M059J (cell line): Measurements from ENCODE around the gene ZBTB7C. TPM values are rescaled to one million over a fixed set of nuclear protein-coding genes. Genes with fewer than 3 reads are reported as not detected.
"Not testable (repeated sequence)": the region's sequence is repeated elsewhere in the genome, so short reads cannot be mapped to it uniquely, and the experiment has no call there.

ENCODE experiments used
- DNase-seq: peaks from one replicate; pipeline ENCODE4 v3.0.0-alpha.2; 2012; ENCODE audit warnings: low read depth
- total RNA-seq: library from RNA; depleted of rRNA; stranded (reverse); fragments of >200 nt; shearing (Covaris generic); gene quantifications from 2 replicates; pipeline ENCODE4 v1.2.3, GENCODE V29; 2014

ZBTB7C gene
- total RNA-seq, 1 experiment from 2014 or later, result not detected

DNA sequence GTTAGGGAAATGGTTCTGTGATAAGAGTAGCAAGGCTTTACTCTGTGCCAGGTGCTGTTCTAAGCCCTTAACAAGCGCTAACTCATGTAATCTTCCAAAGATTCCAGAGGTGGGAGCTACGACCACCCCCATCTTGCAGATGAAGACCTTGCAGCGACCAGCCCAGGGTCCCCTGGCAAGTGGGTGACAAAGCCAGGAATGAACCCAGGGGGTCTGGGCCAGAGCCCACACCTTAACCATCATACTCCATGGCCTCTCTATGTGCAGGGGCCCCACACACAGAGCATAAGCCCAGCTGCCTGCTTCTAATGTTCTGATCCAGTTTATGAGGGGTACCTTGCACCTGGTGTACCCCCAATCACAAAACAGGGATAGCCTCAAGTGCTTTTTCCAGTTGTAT is 105.3 kb downstream of the ZBTB7C start:
- no peak for DNase-seq

DNA sequence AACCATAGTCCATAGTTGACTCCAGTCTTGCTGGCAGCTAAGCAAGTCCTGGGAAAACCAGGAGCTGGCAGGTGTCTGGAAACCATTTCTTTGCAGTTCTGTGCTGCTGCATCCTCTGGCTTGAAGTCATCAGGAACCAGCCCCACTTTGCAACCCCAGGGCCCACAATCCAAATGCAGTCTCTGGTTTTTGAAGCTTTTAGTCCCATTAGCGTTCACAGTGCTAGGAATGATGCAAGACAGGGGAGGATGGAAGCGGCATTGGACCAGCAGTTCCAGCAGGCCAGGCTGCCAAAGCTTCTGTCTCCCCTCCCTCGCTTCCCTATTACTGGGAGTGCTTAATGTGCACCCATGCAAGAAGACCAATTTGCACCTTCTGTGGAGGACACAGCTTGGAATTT is 106.4 kb downstream of the ZBTB7C start:
- DNase-seq, result no peak

DNA sequence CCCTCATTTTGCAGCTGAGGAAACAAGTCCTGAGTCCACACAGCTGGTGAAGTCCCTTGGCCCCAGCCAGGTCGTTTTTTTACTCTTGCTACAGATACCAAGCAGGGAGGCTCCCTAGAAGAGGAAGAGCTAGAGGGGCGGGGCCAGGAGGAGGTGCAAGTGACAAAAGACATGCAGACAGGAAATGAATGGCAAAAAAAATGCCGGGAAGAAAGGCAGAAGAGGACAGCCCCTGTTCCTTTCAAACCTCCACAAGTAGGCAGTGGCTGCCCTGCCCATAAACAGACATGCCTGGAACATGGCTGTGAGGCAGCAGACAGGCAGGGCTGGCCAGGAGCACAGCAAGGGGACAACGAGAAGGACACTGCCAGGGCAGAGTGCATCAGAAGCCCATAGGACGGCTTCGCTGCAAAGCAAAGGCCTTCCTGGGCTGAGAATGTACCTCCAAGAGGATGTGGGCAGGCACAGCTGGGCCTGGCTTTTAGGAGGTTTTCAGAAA is 108.7 kb downstream of the ZBTB7C start:
- peak; percentile 21 for DNase-seq

DNA sequence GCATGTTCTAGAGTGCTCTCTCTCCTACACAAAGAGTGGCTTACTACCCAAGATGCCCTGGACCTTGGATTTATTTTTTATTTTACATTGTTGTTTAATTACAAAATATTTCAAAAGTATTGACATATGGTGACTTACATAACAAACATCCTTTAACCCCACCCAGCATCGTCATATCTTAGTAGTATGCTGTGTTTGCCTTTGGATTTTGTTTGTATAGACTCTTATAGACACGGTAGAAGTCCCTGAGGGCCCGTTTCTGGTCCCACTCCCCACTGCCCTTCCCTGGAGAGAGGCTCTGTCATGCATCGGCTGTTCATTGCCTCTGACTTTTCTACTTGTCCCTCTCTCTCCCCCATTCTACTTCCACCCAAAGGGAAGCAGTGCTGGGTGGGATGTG is 112.0 kb downstream of the ZBTB7C start:
- no peak for DNase-seq

DNA sequence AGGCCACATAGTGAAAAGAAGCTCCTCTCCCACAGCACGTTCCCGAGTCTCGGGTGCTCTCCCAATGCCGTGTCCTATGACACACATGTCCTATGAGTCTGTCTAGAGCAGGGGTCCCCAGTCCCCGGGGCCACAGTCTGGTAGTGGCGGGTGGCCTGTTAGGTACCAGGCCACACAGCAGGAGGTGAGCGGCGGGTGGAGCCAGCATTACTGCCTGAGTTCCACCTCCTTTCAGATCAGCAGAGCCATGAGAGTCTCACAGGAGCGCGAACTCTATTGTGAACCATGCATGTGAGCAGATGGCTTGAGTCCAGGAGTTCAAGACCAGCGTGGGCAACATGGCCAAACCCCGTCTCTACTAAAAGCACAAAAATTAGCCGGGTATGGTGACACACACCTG is 112.6 kb downstream of the ZBTB7C start:
- DNase-seq, result no peak

DNA sequence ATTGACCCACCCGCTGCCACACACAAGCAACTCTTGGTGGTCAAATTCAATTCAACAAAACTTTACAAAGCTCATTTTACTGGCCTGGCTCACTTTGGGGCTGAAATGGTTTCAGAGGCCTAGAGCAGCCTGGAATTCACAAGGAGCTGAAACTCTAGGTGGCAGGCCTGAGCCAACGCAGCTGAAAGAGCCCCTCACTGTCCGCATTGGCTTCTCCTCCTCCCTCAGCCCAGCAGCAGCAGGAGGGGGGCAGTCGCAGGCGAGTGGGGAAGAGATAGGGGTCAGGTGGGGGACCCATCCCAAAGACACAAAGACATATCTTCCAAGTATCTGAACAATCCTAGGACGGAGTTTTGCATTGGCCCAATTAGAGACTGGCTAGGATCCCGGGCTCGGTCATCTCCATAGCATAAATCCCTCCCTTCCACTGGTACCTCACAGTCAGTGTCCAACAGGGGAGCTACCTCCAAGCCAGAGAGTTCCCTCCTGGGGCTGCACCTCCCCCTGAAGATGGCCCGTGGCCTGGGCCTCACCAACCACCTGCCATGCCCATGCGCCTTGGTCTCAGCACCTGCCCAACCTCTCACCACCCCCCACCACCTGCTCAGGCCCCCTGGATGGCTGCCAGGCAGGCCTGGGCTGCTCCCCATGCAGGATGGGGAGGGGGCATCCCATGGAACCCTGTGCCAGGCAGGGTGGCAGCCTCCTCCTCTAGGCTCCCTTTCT is 113.4 kb downstream of the ZBTB7C start:
- no peak for DNase-seq

DNA sequence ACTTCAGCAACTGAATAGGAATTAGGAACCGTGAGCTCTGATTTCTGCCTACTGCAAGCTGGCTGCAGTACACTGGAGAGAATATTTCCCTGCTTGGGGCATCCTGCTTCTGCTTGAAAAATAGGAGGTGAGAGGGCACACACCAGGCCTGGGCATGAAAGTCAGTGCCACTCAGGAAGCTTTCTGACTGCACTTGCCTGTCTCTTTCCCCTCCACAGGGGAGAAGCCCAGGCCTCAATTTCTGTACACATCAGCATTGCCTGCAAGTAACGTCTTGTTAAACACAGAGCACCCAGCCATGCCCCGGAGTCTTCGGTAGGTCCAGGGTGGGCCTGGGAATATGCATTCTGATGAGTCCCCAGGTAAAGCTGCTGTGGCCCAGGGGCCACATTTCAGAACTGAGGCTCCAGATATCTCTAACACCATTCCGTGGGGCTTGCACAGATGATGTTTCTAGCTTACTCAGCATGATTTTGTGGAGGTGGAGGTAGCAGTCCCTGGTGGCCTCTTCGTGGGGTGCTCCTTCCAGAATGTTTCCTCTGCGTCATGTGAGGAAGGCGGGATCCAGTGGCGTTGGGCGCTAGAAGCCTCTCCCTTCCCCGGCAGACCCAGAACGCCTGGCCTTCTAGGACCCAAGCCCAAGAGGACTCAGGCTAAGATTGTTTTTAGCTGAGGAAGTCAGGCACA is 114.1 kb downstream of the ZBTB7C start:
- no peak for DNase-seq

DNA sequence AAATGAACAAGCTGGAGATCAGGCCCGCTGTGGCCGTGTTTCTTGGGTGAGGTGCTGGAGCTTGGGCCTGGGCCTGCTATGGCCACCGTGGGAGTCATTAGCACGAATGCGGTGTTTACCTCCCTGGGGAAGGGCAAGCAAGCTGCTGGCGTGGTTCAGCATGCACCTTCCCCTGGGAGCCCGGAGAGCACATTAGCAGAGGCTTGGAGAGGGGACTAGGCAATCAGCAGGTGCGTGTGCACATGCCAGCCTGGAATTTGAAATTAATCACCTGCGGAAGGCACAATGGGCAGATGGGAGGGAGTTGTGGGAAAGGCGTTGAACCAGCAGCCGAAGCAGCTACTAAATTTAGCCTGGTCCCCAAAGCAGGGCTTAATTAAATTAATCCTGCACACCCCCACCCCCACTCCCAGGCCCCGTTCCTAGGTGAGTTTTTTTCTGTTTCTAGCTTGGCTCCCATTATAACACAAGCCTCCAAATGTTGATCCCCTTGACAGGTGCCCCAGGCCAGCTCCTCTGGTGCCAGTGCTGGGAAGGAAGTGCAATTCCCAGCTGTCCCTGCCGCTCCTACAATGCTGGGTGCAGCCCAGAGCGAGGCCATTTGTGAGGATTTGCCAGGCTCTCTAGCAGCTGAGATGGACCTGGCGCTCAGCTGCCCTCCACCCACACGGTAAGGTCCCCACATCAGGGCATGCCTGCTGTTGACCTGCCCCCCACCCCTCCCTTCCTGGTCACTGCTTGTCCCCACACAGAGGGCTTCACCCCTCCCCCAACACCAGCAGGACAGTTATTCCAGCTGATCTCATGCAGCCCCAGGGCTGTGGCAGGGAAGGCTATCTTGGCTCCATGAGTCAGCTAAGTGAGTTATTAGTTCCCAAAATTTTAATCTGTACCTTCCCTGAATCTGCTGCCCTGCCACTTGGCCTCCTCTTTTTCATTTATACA is 115.0 kb downstream of the ZBTB7C start:
- peak; percentile 64 for DNase-seq

DNA sequence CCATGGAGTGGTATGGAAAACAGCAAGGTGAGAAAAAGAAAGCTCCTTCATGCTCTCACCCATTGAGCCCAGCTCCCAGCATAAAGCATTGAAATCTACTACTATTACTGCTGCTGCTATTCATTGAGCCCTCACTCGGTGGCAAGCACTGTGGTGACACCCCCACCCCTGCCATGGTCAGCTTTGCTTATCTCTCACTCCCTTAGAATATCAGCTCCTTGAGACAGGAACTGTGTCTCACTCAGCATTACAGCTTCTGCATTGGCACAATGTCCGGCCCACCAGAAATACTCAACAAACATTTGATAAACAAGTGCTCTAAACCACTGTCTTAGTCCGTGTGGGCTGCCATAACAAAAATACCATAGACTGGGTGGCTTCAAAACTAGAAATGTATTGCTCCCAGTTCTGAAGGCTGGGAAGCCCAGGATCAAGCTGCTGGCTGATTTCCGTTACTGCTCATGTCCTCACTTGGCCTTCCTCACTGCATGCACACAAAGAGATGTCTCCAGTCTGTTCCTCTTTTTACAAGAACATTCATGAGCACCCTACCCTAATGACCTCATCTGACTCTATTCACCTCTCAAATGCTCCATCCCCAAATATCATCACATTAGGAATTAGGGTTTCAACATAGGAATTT is 116.3 kb downstream of the ZBTB7C start:
- no peak for DNase-seq

DNA sequence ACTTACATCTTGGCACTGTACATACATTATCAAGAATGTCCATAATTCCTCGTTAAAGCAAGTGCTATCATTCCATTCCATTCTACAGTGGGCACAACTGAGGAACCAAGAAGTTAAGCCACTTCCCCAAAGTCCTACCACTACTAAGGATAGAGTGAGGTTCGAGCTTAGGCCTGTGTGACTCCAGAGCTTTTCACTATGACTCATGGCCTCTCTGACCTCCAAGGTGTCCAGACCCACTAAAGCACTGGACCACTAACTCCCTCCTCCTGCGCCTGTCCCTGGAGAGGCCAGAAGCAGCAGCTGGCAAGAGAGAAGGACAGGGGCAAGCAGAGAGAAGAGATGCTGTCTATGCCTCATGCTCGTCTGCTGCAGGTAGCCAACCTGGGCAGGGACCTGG is 117.0 kb downstream of the ZBTB7C start:
- DNase-seq, result peak; percentile 39

DNA sequence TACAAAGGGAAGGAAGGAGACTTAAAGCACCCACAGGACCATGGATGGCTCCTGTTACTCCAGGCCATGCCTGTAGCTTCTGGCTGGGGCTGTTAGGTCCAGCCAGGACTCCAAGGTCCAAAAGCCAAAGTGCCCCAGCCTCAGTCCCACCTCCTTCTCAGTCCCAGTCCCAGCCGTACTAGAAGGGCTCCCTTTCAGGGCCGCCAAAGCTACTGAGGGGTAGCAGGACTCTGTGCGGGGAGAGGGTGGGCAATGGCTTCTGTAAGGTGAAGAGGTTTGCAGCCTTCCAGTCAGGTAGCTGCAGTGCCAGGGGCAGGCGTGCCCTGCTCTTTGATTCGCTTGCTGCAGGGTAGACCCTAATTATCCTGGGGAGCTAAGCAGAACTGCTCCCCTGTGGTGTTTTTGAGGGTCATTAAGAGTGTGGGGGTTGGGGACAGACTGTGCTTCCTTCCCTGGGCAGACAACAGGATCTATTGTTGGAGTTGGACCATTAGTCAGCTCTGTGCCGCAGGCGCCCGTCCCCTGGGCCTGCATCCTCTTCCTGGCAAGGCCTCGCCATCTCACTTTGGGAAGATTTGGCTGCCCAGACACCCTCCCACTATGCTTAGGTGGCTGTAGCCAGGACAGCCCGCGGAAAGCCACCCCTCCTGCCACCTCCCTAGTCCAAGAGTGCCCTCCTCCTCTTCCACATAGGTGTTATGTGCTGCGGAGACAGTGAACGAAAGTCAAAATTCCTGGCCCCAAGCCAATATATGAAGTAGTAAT is 118.8 kb downstream of the ZBTB7C start:
- DNase-seq, result peak; percentile 29

DNA sequence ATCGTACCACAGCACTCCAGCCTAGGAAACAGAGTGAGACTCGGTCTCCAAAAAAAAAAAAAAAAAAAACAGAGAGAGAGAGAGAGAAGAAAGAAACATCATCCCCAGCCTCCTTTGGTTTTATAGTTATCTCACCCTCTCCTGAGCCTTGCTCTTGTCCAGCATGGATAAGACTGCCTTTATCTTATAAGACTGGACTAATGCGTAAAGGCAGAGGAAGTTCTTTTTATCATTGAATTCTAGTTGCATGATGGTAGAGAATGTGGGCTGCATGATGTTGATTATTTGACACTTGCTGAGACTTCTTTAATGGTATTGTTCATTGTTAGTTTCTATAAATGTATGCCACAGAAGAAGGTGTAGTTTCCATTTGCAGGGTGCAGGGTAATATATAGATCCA is 124.4 kb downstream of the ZBTB7C start:
- DNase-seq, result no peak

DNA sequence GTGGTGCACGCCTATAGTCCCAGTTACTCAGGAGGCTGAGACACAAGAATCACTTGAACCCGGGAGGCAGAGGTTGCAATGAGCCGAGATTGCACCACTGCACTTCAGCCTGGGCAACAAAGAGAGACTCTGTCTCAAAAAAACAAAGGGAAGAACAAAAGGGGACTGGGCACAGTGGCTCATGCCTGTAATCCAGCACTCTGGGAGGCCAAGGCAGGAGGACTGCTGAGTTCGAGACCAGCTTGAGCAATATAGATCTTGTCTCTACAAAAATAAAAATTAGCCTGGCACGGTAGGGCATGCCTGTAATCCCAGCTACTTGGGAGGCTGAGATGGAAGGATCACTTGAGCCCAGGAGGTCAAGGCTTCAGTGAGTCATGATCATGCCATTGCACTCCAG is 125.2 kb downstream of the ZBTB7C start:
- not testable (repeated sequence) for DNase-seq

DNA sequence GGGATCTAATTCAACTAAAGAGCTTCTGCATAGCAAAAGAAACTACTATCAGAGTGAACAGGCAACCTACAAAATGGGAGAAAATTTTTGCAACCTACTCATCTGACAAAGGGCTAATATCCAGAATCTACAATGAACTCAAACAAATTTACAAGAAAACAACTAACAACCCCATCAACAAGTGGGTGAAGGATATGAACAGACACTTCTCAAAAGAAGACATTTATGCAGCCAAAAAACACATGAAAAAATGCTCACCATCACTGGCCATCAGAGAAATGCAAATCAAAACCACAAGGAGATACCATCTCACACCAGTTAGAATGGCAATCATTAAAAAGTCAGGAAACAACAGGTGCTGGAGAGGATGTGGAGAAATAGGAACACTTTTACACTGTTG is 127.7 kb downstream of the ZBTB7C start:
- not testable (repeated sequence) for DNase-seq

DNA sequence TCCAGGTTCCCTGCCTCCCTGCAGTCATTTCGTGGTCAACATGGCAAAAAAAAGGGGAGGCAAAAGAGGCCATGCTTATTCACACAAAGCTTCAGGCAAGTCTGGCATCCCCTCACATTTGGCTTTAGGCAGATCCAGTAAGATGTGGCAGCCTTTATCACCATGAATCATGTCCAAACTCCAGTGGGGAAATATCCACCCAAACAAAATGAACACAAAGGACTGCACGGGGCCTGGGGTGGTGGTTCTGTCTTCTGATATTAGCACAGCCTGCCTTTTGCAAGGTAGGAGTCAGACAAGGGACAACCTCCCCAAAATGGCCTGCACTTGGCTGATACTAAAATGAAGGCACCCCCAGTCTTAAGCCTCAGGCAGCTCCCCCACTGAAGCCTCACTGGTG is 129.9 kb downstream of the ZBTB7C start:
- DNase-seq, result peak; percentile 5

DNA sequence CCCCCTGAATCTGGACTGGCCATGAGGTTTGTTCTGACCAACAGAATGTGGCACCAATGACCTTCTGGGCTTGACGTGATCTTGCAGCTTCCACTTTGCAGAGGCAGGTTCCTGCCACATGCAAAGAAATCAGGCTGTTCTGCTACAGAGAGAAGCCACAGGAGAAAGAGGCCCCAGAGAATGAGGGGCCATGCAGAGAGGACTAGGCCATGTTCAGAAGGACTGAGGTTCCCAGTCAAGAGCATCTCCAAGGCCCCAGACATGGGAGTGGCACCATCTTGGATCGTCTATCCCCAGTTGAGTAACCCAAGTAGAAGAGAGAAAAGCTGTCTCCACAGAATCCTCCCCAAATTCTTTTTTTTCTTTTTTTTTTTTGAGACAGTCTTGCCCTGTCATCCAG is 131.1 kb downstream of the ZBTB7C start:
- no peak for DNase-seq

DNA sequence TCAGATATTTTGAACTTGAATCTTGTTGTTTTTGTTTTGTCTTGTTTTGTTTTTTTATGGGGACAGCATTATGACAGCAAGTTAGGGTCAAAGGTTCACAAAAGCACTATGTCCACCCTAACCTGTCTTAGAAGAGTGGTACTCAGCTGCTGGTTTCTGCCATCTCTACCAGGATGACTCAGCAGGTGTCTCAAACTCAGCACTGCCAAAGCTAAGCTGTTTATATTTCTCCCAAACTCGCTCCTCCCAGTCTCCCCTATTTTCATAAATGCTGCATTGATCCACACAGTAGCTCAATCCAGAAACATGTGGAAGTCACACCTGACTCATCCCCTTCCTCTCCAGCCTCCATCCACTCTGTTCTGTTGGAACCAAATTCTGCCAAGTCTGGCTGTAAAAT is 134.9 kb downstream of the ZBTB7C start:
- DNase-seq, result peak; percentile 11

DNA sequence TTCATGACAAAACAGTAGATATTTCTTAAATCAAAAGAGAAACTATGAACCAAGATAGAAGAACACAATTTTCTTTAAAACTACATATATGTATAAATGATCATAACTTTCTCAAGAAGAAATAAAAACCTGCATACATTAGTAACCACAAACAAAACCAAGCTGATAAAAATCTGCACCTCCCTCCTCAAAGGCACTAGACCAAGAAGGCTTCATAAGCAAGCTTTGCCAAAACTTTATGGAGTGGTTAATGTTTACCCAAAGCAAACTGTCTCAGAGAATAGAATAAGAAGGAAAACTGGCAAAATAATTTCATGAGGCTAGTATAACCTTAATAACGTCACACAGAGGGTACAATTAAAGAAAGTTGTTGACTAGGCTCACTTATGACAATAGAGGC is 138.3 kb downstream of the ZBTB7C start:
- no peak for DNase-seq

DNA sequence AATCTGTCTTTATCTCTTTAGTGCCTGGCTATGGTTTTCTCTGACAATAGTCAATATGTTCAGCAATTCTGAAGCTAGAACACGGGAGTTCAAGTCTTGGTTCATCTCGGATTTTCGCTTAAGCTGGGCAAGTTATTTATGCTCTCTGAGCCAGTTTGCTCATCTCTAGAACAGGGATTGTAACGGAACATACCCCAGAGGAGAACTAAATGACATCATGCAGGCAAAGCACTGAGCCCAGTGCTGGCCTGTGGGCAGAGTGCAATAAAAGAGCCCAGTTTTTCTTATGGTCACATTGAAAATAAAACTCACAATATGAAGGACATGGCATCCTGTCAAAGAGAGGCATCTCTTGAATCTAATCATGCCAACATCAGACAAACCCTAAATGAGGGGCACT is 143.9 kb downstream of the ZBTB7C start:
- DNase-seq, result no peak

DNA sequence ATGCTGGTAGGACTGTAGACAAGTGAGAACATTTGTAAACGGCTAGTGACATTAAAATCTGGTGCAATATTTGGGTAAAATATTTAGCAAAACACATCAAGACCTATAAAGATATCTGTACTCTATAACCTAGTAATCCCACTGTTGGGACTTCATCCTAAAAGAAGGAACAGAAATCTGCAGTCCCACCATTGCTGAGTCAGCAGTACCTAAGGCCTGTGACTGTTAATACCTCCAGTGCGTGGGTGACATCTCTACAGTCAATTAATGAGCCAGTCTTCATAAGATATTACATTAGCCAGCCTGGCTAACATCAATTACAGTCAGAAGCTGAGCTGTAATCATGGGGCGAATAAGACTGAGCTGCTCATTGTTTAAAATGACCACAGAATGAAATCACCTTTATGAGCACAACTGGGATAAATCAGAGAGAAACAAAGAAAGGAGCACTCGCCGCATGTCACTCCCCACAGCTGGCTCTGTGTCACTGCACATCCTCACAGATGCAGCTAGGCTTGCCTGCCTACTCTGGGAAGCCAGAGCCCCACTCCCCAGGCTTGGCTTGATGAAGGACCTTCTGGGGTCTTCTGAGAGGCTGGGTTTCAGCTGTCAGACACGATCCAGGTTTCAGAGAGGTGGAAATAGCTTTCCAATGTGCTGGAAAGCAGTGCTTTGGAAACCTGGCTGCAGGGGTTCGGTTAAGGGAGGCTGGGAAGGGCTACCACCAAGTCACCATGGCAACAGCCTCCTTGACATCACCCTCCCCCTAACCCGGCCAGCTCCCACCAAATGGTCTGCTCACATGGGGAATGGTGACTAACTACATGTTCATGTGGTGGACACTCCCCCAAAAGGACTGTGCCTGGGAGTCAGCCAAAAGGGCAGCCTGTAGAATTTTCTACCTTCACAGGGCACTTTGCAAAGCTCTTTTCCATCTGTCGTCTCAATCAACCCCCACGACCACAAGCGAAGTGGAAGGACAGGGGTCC is 145.0 kb downstream of the ZBTB7C start:
- peak; percentile 53 for DNase-seq
